HT1080 (cell line): ENCODE results near the gene RPAP3. TPM values are rescaled to one million over a fixed set of nuclear protein-coding genes. Genes with fewer than 3 reads are reported as not detected.

Source experiments
- DNase-seq: peaks from one replicate; pipeline ENCODE4 v3.0.0-alpha.2; 2015; ENCODE audit warnings: low read depth
- total RNA-seq: library from RNA; depleted of rRNA; stranded (reverse); fragments of >200 nt; shearing (Covaris generic); gene quantifications from 2 replicates; pipeline ENCODE4 v1.2.3, GENCODE V29; 2014

RPAP3 gene
- total RNA-seq, 1 experiment from 2014 or later: 25.4 TPM

GRCh38 chr12:47743311-47743860 lies 37.6 kb upstream of the RPAP3 start:
- DNase-seq: no peak

- DNase-seq: peak; percentile 32
Measured at GRCh38 chr12:47742253-47742825, 36.5 kb upstream of the RPAP3 start.

- DNase-seq: peak; percentile 81
Measured at GRCh38 chr12:47741340-47741703, 35.5 kb upstream of the RPAP3 start.

- DNase-seq: no peak
Measured at GRCh38 chr12:47740606-47741339, 34.9 kb upstream of the RPAP3 start.

GRCh38 chr12:47739979-47740378 lies 34.1 kb upstream of the RPAP3 start:
- DNase-seq: no peak

- DNase-seq: no peak
Measured at GRCh38 chr12:47739297-47739696, 33.5 kb upstream of the RPAP3 start.

DNA sequence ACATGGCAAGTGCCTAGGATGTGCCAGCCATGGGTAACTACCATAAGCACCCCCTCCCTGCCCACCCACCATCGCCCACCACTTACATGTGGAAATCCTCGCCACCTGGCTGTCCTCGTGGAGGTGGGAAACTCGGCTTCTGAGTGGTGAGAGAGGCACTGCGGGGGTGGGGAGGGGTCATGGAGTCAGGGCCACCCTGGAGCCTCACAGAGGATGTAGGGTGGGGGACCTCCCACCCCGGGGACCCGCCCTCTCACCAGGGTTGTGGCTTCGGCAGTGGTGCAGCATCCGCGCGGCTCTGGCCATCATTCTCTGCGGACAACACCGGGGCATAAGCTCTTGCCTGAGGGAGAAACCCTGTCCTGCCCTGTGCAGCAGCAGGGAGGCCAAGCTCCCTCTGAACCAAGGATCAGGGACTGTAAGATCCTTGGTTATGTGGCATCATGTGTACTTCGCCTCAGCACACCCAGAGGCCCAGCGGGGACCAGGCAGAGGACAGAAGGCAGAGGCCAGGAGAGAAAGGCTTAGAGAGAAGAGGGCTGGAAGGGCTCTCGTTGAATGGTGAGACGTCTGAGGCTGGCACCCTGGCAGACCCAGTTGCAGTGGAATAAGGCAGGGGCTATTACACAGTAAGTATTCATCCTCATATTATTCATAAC lies 32.2 kb upstream of the RPAP3 start:
- DNase-seq: no peak

DNA sequence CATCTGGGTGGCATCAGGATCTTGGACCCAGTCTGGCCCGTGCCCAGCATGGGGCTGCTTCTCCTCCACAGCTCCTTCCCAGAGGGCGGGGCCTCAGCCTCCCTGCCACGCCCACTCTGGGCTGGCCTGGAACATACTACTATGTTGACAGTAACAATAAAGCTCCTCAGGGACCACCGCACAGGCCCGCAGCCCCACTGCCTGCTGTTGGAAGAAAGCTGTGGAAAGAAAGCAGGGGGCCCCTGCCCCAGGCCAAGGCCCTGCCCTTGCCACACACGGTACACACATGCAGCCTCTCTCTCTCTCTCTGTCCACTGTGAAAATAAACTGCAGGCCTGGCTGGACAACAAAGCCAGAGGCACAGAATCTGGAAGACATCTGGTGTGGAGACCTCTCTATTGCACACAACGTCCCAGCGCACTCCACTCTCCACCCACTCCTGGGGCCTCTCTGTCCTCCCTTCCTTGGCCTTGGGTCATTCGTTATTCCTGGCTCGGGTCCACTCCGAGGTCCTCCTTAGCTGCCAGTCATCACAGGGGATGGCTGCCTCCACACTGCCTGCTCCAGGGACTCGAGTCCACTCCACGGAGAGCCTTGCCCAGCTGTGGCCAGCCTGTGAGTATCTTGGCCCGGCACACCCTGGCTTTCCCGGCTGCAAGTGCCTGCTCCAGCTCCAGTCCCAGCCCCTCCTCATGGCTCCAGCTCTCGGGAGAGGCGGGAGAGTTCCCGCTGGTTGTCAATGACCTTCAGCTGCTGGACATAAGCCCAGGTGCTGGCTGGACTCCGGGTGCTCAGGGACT lies 31.2 kb upstream of the RPAP3 start:
- no peak for DNase-seq

- no peak for DNase-seq
Measured at GRCh38 chr12:47736216-47736615, 30.4 kb upstream of the RPAP3 start.

DNA sequence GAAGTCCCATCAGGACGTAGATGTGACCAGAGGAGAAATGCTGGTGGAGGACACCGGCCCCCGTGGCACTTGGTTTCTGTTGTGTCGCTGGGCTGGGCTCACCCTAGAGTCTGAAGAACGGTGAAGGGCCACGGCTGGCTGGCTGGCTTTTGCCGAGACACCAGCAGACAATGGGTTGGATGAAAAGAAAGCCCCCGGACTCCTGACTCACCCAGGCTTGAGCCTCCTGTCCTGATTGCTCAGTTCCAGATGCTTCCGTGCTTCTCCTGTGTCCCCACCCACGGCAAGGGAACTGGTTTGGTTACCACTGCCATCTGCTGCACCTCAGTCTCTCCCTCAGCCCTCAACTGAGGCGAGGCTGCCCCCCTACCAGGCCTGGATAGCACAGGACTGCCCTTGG lies 29.8 kb upstream of the RPAP3 start:
- peak; percentile 25 for DNase-seq

DNA sequence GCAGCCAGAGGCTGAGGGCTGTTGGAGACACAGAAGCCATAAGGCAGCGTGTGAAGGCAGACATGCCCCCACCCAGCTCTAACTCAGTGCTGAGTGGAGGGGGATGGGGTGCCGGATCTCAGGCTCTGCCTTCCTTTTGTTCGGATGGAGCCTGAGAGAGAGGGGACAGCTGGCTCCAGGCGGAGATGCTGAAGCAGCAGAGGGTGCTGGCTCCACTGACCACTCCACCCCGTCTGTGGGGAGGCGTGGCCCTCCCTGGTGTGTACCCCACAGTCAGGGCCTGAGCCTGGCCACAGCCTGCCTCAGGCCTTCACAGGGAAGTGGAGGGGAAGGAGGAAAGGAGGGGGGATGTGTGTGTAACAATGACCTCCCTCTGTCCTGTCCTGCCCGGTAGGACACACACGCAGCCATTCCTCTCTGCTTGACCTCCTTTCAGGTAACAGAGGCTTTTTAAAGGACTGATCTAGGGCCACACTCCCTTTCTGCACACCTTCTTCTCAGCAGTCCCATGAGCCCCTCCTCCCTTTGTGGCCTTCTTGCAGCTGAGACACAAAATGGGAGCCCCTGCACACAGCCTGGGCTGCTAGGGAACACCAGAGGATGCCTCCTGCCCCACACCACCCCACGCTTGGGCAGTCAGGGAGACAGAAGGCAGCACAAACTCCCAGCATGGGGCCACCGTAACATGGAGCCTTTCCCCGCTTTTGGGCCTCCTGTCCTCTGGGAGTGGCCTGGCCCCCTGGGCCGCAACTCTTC lies 29.1 kb upstream of the RPAP3 start:
- no peak for DNase-seq

DNA sequence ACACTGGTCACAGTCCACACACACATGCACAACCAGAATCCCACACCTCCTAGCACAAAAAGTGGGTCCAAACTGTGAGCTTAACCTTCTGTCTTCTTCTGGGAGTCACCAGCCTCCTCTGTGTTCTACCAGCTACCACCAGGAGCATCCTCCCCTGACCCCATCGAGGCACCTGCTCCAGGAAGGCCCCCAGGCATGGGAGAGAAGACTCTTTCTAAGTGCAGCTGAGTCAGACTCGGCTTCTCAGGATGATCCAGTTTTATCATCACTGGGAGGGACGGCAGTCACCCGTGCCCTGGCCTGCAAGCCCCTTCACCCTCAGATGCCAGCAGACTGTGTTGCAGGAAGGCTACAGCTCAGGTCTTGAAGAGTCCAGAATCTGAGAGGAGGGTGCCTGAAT lies 27.3 kb upstream of the RPAP3 start:
- DNase-seq: no peak

DNA sequence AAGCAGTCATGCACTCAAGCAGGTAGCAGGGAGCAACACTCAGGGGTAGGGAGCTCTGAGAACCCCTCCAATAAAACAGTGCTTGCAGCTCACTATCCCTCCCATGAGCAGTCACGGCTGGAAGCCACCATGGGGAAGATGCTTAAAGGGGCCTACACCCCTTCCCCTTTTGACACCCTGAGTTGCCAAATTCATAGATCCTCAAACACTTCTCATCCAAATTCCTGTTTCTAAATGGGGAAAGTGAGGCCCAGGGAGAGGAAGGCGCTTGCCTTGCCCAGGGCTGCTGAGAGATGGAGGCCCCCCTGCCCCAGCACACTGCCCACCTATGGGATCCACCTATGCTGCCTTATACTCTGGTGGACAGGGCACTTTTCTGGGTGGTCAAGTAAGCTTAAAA lies 26.7 kb upstream of the RPAP3 start:
- DNase-seq: no peak

DNA sequence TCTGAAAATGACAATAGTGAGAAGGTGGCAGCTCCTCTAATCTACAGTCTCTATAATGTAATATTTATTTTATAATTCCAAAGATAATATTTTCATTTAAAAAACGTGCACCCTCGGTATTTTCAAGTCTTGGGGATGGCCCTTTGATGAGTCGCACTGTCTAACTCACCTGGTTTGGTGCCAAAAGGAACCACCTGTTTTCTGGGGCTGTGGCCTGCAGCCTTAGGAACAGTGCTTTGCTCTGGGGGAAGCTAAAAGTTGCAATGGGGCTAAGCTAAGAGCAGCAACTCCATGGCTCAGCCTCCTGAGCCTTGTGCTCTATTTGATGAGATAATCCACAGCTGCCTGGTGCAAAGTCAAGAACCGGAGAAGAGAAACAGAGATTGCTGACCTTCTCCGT lies 25.9 kb upstream of the RPAP3 start:
- DNase-seq: no peak

- DNase-seq: no peak
Measured at GRCh38 chr12:47730341-47730744, 24.5 kb upstream of the RPAP3 start.

- no peak for DNase-seq
Measured at GRCh38 chr12:47729233-47729632, 23.4 kb upstream of the RPAP3 start.

GRCh38 chr12:47725893-47726292 lies 20.1 kb upstream of the RPAP3 start:
- peak; percentile 17 for DNase-seq

- DNase-seq: no peak
Measured at GRCh38 chr12:47725091-47725772, 19.4 kb upstream of the RPAP3 start, which contains the start of gene ENDOU. Gene ENDOU, minus strand, starts transcription at chr12:47725490. Its CDS starts 77 bp downstream, at chr12:47725413.

DNA sequence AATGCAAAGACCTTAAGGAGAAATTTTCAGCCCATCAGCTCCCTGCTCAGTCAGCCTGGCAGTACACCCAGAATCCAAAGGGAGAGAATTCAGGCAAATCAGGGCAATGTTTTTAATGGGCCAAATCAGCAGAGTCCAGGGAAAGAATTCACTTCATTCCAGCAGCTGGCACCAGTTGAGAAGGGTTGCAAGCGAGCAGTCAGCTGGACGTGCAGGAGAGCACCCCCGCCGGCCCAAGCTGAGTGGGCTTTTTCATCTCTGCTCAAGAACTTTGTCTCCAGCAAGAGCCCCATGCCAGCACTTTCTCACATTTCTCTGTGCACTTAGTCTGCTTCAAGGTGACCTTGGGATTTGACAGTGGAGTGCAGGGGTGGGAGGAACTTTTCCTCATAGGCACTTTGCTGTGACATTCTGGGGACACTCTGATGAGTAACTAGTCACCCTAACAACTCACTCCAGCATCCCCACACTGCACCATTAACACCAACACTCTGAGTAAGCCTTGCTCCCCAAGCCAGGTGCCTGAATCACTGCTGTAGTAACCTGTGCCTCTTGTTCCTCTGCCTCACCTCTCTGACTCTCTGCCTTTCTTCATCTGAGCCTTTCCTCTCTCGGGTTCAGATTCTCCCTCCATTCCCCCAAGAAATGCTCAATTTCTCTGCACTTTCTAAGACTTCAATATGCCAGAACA lies 17.3 kb upstream of the RPAP3 start:
- DNase-seq: no peak
